HCT116 (cell line): ENCODE results near the gene NIN.
"Not testable (repeated sequence)": the region's sequence is repeated elsewhere in the genome, so short reads cannot be mapped to it uniquely, and the experiment has no call there.

Experiments used
- POLR2AphosphoS5 ChIP-seq: IDR thresholded peaks from 2 replicates; pipeline ENCODE4 v1.6.1; 2011; ENCODE audit warnings: mild to moderate bottlenecking, low read depth, low read length, moderate library complexity
- TF ChIP-seq, protein P1 (sequence below), 3 experiments: fragments of 200-600 bp in 1 of 3; sonication (generic) in 1 of 3; IDR thresholded peaks in 2 of 3; conservative IDR thresholded peaks in 1 of 3; 2 replicates each; pipeline ENCODE4 v1.5.1; 2012 to 2017; ENCODE audit warnings: low read depth in 2 of 3, low read length in 2 of 3, antibody characterized with exemption in 1 of 3, borderline replicate concordance in 1 of 3, control low read depth in 1 of 3, mild to moderate bottlenecking in 1 of 3, mixed read lengths in 1 of 3, mixed run types in 1 of 3, moderate library complexity in 1 of 3; ENCODE audit not compliant: insufficient read depth in 1 of 3
- TF ChIP-seq, protein P2 (sequence below): IDR thresholded peaks from 2 replicates; pipeline ENCODE4 v1.6.1; 2012; ENCODE audit warnings: low read depth

DNA sequence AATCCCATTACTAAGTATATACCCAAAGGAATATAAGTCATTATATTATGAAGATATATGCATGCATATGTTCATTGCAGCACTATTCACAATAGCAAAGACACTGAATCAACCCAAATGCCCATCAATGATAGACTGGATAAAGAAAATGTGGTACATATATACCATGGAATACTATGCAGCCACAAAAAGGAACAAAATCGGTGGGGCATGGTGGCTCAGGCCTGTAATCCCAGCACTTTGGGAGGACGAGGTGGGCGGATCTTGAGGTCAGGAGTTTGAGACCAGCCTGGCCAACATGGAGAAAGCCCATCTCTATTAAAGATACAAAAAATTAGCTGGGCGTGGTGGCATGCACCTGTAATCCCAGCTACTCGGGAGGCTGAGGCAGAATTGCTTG, 15.4 kb downstream of the NIN start:
- TF ChIP-seq, protein P1, sequence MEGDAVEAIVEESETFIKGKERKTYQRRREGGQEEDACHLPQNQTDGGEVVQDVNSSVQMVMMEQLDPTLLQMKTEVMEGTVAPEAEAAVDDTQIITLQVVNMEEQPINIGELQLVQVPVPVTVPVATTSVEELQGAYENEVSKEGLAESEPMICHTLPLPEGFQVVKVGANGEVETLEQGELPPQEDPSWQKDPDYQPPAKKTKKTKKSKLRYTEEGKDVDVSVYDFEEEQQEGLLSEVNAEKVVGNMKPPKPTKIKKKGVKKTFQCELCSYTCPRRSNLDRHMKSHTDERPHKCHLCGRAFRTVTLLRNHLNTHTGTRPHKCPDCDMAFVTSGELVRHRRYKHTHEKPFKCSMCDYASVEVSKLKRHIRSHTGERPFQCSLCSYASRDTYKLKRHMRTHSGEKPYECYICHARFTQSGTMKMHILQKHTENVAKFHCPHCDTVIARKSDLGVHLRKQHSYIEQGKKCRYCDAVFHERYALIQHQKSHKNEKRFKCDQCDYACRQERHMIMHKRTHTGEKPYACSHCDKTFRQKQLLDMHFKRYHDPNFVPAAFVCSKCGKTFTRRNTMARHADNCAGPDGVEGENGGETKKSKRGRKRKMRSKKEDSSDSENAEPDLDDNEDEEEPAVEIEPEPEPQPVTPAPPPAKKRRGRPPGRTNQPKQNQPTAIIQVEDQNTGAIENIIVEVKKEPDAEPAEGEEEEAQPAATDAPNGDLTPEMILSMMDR (IDR thresholded peaks at IDR 0.05 in 2 of 3, conservative IDR thresholded peaks at IDR 0.05 in 1 of 3; ENCODE audit: borderline replicate concordance in 1 of 3, insufficient read depth in 1 of 3, low read depth in 2 of 3, low read length in 2 of 3): not testable (repeated sequence)
- TF ChIP-seq, protein P2, sequence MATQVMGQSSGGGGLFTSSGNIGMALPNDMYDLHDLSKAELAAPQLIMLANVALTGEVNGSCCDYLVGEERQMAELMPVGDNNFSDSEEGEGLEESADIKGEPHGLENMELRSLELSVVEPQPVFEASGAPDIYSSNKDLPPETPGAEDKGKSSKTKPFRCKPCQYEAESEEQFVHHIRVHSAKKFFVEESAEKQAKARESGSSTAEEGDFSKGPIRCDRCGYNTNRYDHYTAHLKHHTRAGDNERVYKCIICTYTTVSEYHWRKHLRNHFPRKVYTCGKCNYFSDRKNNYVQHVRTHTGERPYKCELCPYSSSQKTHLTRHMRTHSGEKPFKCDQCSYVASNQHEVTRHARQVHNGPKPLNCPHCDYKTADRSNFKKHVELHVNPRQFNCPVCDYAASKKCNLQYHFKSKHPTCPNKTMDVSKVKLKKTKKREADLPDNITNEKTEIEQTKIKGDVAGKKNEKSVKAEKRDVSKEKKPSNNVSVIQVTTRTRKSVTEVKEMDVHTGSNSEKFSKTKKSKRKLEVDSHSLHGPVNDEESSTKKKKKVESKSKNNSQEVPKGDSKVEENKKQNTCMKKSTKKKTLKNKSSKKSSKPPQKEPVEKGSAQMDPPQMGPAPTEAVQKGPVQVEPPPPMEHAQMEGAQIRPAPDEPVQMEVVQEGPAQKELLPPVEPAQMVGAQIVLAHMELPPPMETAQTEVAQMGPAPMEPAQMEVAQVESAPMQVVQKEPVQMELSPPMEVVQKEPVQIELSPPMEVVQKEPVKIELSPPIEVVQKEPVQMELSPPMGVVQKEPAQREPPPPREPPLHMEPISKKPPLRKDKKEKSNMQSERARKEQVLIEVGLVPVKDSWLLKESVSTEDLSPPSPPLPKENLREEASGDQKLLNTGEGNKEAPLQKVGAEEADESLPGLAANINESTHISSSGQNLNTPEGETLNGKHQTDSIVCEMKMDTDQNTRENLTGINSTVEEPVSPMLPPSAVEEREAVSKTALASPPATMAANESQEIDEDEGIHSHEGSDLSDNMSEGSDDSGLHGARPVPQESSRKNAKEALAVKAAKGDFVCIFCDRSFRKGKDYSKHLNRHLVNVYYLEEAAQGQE: not testable (repeated sequence)
- TF ChIP-seq POLR2AphosphoS5: not testable (repeated sequence)
